OCI-LY1 (cell line): ENCODE data around the gene KLB.

ENCODE experiments used
- H2AFZ ChIP-seq: fragments of 200-600 bp; sonication (generic), shearing (Covaris generic); 2 replicates; pipeline ENCODE4 v1.6.0; 2014; ENCODE audit warnings: antibody characterized with exemption, mild to moderate bottlenecking, low read length
- H3F3A ChIP-seq: fragments of 200-600 bp; sonication (generic), shearing (Covaris generic); 2 replicates; pipeline ENCODE4 v1.6.0; 2014; ENCODE audit warnings: mild to moderate bottlenecking, antibody characterized with exemption, low read length, moderate library complexity; ENCODE audit not compliant: insufficient read depth
- H3K27ac ChIP-seq: fragments of 200-600 bp; sonication (generic); 2 replicates; pipeline ENCODE4 v1.5.1; 2014; ENCODE audit warnings: low read length, mixed run types, mild to moderate bottlenecking, low read depth; ENCODE audit not compliant: poor library complexity, severe bottlenecking
- H3K27me3 ChIP-seq: fragments of 200-600 bp; sonication (generic); 2 replicates; pipeline ENCODE4 v1.6.0; 2014; ENCODE audit warnings: antibody characterized with exemption, mild to moderate bottlenecking, low read length, moderate library complexity; ENCODE audit not compliant: insufficient read depth
- H3K36me3 ChIP-seq: fragments of 200-600 bp; sonication (generic); 2 replicates; pipeline ENCODE4 v1.6.1; 2014; ENCODE audit warnings: mild to moderate bottlenecking, antibody characterized with exemption, low read length, moderate library complexity, mixed read lengths; ENCODE audit not compliant: insufficient read depth
- H3K4me1 ChIP-seq: fragments of 200-600 bp; sonication (generic); 2 replicates; pipeline ENCODE4 v1.5.1; 2014; ENCODE audit warnings: mild to moderate bottlenecking, low read length, moderate library complexity; ENCODE audit not compliant: insufficient read depth, severe bottlenecking
- H3K4me2 ChIP-seq: fragments of 200-600 bp; sonication (generic), shearing (Covaris generic); 2 replicates; pipeline ENCODE4 v1.6.1; 2014; ENCODE audit warnings: low read length
- H3K4me3 ChIP-seq: fragments of 200-600 bp; sonication (generic); 2 replicates; pipeline ENCODE4 v1.5.1; 2014; ENCODE audit warnings: low read length, low read depth, mild to moderate bottlenecking, mixed read lengths; ENCODE audit not compliant: poor library complexity, severe bottlenecking
- H3K79me2 ChIP-seq: fragments of 200-600 bp; shearing (Covaris generic); 2 replicates; pipeline ENCODE4 v1.6.1; 2016; ENCODE audit warnings: mixed run types, low read length, mixed read lengths; ENCODE audit not compliant: insufficient read depth
- H3K9ac ChIP-seq: fragments of 200-600 bp; sonication (generic), shearing (Covaris generic); 2 replicates; pipeline ENCODE4 v1.6.1; 2014; ENCODE audit warnings: mild to moderate bottlenecking, low read length, mixed read lengths
- H3K9me2 ChIP-seq: fragments of 200-600 bp; sonication (generic), shearing (Covaris generic); 2 replicates; pipeline ENCODE4 v1.6.1; 2014; ENCODE audit warnings: low read depth, mild to moderate bottlenecking, low read length, mixed read lengths
- H3K9me3 ChIP-seq: fragments of 200-600 bp; shearing (Covaris generic); 2 replicates; pipeline ENCODE4 v1.6.1; 2014; ENCODE audit warnings: low read length, mixed read lengths
- H4K20me1 ChIP-seq: fragments of 200-600 bp; sonication (generic), shearing (Covaris generic); 2 replicates; pipeline ENCODE4 v1.6.0; 2016; ENCODE audit warnings: mild to moderate bottlenecking, low read length; ENCODE audit not compliant: insufficient read depth
- EZH2 ChIP-seq: fragments of 200-600 bp; sonication (generic), shearing (Covaris generic); IDR thresholded peaks from 2 replicates; pipeline ENCODE4 v1.8.0; 2017; ENCODE audit warnings: borderline replicate concordance, mixed run types, mild to moderate bottlenecking, antibody characterized with exemption, low read length, moderate library complexity, mixed read lengths
- TF ChIP-seq, protein P1 (sequence below): fragments of 200-600 bp; sonication (generic), shearing (Covaris generic); IDR thresholded peaks from 2 replicates; pipeline ENCODE4 v1.5.1; 2017; ENCODE audit warnings: mild to moderate bottlenecking, antibody characterized with exemption, low read length, moderate library complexity, mixed read lengths

The KLB gene

DNA sequence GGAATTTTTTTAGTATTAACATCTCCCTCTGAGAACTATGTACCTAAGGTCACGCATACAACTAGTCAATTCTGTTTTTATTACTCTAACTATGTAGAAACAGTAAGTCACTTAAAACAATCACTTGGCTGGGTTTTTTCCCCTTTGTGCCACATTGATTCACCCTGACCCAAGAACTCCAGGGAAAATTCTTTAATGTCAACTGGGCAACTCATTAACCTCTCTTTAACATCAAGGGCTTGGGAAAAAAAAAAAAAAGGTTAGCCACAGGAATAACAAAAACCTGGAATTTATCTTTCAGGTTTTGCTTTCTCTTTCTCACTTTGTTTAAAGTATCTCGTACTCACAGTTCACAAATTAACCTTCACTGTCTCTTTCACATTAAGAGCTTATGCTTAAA lies 43.9 kb downstream of the KLB start:
- H3K36me3 ChIP-seq = peaks cover 59% of the 10 kb centered on the region
- no peak overlapping the region for H3K4me2 ChIP-seq
- H2AFZ ChIP-seq = no peak overlapping the region
- no peaks in the 10 kb centered on the region for H3K27me3 ChIP-seq
- no peaks in the 10 kb centered on the region for H4K20me1 ChIP-seq
- no peaks in the 10 kb centered on the region for H3K9me3 ChIP-seq
- H3K4me1 ChIP-seq = peaks cover 18% of the 10 kb centered on the region
- TF ChIP-seq, protein P1, sequence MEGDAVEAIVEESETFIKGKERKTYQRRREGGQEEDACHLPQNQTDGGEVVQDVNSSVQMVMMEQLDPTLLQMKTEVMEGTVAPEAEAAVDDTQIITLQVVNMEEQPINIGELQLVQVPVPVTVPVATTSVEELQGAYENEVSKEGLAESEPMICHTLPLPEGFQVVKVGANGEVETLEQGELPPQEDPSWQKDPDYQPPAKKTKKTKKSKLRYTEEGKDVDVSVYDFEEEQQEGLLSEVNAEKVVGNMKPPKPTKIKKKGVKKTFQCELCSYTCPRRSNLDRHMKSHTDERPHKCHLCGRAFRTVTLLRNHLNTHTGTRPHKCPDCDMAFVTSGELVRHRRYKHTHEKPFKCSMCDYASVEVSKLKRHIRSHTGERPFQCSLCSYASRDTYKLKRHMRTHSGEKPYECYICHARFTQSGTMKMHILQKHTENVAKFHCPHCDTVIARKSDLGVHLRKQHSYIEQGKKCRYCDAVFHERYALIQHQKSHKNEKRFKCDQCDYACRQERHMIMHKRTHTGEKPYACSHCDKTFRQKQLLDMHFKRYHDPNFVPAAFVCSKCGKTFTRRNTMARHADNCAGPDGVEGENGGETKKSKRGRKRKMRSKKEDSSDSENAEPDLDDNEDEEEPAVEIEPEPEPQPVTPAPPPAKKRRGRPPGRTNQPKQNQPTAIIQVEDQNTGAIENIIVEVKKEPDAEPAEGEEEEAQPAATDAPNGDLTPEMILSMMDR = no peak
- TF ChIP-seq EZH2 = no peak
- peaks cover 20% of the 10 kb centered on the region; the same call in 1 of the 2 replicates for H3F3A ChIP-seq
- no peak overlapping the region for H3K9ac ChIP-seq
- H3K4me3 ChIP-seq = no peak overlapping the region
- H3K27ac ChIP-seq = no peak overlapping the region
- H3K79me2 ChIP-seq = no peaks in the 10 kb centered on the region
- H3K9me2 ChIP-seq = no peaks in the 10 kb centered on the region

DNA sequence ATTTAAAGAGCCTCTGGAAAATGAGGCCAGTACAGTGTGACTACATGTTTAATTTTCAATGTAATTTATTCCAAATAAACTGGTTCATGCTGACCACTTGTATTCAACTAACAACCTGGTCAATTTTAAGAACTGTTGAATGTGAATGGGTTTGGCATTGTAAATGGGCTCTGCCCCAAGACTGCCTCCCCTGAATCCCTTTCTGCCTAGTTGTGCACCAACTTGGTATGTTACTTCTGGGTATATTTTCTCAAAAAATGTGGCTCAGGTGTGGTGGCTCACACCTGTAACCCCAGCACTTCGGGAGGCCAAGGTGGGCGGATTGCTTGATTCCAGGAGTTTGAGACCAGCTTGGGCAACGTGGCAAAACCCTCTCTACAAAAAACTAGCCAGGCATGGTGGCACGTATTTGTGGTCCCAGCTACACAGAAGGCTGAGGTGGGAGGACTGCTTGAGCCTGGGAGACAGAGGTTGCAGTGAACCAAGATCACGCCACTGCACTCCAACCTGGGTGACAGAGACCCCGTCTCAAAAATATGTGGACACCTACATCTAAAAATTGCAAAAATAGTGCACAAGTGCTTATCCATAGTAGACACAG lies 44.8 kb downstream of the KLB start:
- Histone ChIP-seq H3F3A (peaks cover 20% of the 10 kb centered on the region; the same call in 1 of the 2 replicates), H3K9me2 (no peaks in the 10 kb centered on the region), H3K79me2 (peaks cover 1% of the 10 kb centered on the region), H3K36me3 (peaks cover 68% of the 10 kb centered on the region), H4K20me1 (peaks cover 2% of the 10 kb centered on the region; the same call in 1 of the 2 replicates), H3K9me3 (no peaks in the 10 kb centered on the region), H3K4me2 (no peak overlapping the region), H3K4me1 (peaks cover 27% of the 10 kb centered on the region), H2AFZ (no peak overlapping the region), H3K4me3 (no peak overlapping the region), H3K27ac (no peak overlapping the region), H3K27me3 (no peaks in the 10 kb centered on the region), H3K9ac (no peak overlapping the region)
- no peak for TF ChIP-seq EZH2
- TF ChIP-seq, protein P1 = no peak

DNA sequence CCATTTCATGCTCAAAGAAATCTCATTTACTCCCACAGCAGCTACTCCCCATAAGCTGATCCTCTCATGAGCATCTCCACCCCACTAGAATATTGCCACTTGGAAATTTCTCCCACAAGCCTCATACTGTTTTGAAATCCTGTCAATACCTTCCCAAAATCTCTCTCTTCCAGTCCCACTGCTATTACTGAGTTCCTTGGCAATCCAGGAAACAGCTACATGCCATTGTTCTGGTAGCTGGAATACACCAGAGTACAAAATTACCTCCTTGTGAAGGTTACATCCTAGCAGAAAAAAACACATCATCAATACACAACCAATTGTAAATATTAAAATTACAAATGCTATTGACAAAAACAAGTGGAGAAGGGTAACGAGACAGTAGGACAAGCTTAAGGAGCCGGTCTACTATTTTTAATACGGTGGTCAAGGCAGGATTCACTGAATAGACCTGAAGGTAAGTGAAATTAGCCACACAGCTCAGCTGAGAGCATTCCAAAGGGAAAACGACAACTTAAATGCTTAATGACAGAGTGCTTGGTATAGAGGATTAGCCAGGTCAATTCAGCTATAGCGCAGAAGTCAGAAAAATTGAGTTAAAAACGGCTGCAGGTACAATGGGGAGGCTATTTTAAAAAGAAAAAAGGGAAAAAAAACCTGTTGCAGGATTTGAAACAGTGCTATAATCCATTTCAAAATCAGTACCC lies 45.6 kb downstream of the KLB start:
- peaks cover 7% of the 10 kb centered on the region; the same call in 1 of the 2 replicates for H4K20me1 ChIP-seq
- peaks cover 20% of the 10 kb centered on the region; the same call in 1 of the 2 replicates for H3F3A ChIP-seq

More for the DNA sequence above, 45.6 kb downstream of the KLB start:
- H3K4me1 ChIP-seq = peaks cover 31% of the 10 kb centered on the region
- no peak overlapping the region for H3K9ac ChIP-seq
- H3K4me2 ChIP-seq = no peak overlapping the region
- no peak overlapping the region for H3K4me3 ChIP-seq
- peaks cover 9% of the 10 kb centered on the region for H3K79me2 ChIP-seq
- no peaks in the 10 kb centered on the region for H3K27me3 ChIP-seq
- H2AFZ ChIP-seq = no peak overlapping the region
- H3K9me2 ChIP-seq = no peaks in the 10 kb centered on the region
- H3K9me3 ChIP-seq = no peaks in the 10 kb centered on the region
- peaks cover 76% of the 10 kb centered on the region for H3K36me3 ChIP-seq
- H3K27ac ChIP-seq = no peak overlapping the region
- TF ChIP-seq, protein P1 = no peak
- no peak for TF ChIP-seq EZH2
